Bronchial epithelial cell (primary cell): Measurements from ENCODE around the gene GPR89A. TPM values are rescaled to one million over a fixed set of nuclear protein-coding genes. Genes with fewer than 3 reads are reported as not detected.
"Not testable (repeated sequence)": the region's sequence is repeated elsewhere in the genome, so short reads cannot be mapped to it uniquely, and the experiment has no call there.

Source experiments
- DNase-seq: peaks from one replicate; pipeline ENCODE4 v3.0.0-alpha.2; 2010; ENCODE audit warnings: low read depth
- FAIRE-seq: peaks from 2 replicates; lab custom pipeline; 2011; peaks lifted over from hg19 to GRCh38; lab: Jason Lieb, UNC
- H3K27me3 ChIP-seq: 2 replicates; pipeline ENCODE4 v1.5.1; 2011; ENCODE audit warnings: low read length; ENCODE audit not compliant: control insufficient read depth, insufficient read depth
- H3K36me3 ChIP-seq: 2 replicates; pipeline ENCODE4 v1.5.1; 2011; ENCODE audit warnings: low read length; ENCODE audit not compliant: control insufficient read depth, insufficient read depth
- H3K4me3 ChIP-seq: 2 replicates; pipeline ENCODE4 v1.5.1; 2011; ENCODE audit warnings: mild to moderate bottlenecking, low read depth, low read length, control low read depth
- total RNA-seq: library from RNA; depleted of rRNA; stranded (reverse); fragments of >200 nt; gene quantifications from 2 replicates; pipeline ENCODE4 v1.2.1, GENCODE V29; 2014
- TF ChIP-seq, protein P1 (sequence below): IDR thresholded peaks from 2 replicates; pipeline ENCODE4 v1.5.1; 2011; ENCODE audit warnings: mild to moderate bottlenecking, moderate library complexity, low read length, control low read depth, inconsistent platforms; ENCODE audit not compliant: insufficient read depth, severe bottlenecking

The GPR89A gene
- total RNA-seq, 1 donor from 2014 or later = 39.5 TPM

DNA sequence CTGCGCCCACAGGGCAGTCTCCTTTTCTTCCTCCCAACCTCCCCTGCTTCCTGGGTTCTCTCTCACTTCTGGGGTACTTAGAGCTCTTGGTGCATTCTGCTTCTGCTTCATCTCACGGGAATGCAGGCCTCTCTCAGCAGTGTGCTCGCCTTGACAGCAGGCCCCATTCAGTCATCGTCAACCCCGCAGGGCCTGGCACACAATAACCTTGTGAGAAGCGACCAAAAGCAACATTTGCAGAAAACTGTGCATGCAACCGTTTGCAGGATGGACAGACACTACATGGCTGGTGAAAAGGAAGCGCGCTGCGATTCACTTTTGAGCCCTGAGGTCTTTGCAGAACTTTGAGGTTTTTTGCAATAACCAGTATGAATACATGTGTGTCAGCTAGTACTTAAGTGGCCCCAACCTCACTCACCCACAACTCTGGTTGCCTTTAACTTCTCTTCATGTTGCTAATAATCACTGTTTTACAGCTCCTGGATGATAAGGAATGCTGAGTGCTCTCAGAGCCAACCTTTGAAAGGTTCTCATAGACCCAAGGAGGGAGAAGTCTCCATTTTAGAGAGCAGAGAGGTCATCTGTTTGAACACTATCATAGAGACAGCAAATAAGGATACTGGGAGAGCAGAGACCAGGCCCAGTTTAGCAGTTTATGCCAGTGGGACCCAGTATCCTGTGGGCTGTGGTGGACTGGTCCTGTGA lies 109.0 kb downstream of the GPR89A start:
- DNase-seq = no peak
- no peaks in the 10 kb centered on the region for H3K27me3 ChIP-seq
- H3K4me3 ChIP-seq = no peak overlapping the region
- H3K36me3 ChIP-seq = no peaks in the 10 kb centered on the region
- FAIRE-seq = no peak
- TF ChIP-seq, protein P1, sequence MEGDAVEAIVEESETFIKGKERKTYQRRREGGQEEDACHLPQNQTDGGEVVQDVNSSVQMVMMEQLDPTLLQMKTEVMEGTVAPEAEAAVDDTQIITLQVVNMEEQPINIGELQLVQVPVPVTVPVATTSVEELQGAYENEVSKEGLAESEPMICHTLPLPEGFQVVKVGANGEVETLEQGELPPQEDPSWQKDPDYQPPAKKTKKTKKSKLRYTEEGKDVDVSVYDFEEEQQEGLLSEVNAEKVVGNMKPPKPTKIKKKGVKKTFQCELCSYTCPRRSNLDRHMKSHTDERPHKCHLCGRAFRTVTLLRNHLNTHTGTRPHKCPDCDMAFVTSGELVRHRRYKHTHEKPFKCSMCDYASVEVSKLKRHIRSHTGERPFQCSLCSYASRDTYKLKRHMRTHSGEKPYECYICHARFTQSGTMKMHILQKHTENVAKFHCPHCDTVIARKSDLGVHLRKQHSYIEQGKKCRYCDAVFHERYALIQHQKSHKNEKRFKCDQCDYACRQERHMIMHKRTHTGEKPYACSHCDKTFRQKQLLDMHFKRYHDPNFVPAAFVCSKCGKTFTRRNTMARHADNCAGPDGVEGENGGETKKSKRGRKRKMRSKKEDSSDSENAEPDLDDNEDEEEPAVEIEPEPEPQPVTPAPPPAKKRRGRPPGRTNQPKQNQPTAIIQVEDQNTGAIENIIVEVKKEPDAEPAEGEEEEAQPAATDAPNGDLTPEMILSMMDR = no peak

DNA sequence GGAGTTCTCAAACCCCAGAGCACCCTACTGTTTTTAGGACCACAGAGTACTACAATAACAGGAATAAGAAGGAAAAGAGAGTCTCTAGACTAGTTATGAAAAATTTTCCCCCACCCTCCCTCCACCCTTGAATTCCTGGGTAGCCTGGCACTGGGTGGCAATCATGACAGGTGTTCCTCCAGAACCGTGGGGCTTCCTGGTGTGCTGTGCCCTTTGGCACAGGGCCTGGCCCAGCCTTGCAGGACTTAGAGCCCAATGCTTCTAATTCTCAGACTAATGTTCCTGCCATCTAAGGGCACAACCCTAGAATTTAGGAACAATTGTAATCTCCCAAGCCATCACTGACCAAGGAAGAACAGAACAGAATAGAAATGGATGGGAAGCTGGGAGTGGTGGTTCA lies 110.0 kb downstream of the GPR89A start:
- TF ChIP-seq, protein P1 = no peak
- FAIRE-seq (no peak), DNase-seq (no peak)
- Histone ChIP-seq H3K27me3 (no peaks in the 10 kb centered on the region), H3K36me3 (no peaks in the 10 kb centered on the region), H3K4me3 (no peak overlapping the region)

DNA sequence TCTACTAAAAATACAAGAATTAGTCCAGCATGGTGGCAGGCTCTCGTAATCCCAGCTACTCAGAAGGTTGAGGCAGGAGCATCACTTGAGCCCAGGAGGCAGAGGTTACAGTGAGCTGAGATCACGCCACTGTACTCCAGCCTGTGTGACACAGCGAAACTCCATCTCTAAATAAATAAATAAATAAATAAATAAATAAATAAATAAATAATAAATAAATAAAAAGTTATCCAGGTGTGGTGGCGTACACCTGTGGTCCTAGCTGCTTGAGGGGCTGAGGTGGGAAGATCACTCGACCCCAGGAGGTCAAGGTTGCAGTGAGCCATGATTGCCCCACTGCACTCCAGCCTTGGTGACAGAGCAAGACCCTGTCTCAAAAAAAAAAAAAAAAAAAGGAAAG lies 110.7 kb downstream of the GPR89A start:
- not testable (repeated sequence) for H3K27me3 ChIP-seq, H3K4me3 ChIP-seq, DNase-seq, H3K36me3 ChIP-seq, FAIRE-seq

DNA sequence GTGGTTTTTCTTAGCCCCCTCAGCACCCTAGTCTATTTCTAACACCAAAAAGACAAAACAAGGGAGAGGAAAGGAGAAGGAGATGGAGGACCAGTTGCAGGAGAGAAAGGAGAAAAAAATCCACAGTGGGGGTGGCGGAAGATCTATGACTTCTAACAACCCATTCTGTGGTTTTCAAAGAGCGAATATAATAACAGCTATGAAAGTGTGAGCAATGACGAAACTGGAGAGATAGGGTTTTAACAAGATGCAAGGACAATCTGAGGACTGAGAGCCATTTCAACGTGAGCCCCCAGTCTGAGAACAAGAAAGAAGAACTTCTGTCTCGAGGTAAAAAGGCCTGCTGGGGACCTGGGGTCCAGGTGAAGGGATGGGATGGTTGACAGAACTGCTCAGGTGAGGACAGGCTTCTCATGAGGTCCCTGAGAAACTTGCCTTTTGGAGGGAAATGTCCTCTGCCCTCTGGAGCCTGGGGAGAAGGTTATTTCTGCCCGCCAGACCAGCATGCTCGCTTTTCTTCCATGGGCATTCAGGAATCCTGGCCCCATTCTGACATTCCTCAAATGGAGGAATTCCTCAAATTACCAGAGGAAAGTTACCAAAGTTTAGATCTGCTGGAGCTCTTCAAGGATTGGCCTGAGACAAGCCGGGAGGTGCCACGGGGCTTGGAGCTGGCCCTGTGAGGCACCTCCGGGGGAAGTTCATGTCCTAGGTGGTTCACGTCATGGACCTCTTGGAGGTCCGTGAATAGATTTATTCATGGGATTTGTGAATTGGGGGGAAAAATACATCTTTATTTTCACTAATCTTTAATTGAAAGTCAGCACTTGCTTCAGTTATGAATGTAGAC lies 111.7 kb downstream of the GPR89A start, which contains the start of gene CD160:
TSS of gene CD160 (plus strand) at position 270 of the 850 bp plus-strand sequence. CDS start 8,829 bp downstream, outside the sequence.
- no peak for FAIRE-seq

More for the DNA sequence above, 111.7 kb downstream of the GPR89A start, which contains the start of gene CD160:
- TF ChIP-seq, protein P1 = no peak
- no peaks in the 10 kb centered on the region for H3K27me3 ChIP-seq
- no peaks in the 10 kb centered on the region for H3K36me3 ChIP-seq
- no peak within 1 kb of the TSS for H3K4me3 ChIP-seq
- no peak for DNase-seq

Other genes with a start within 250 kb of the GPR89A start
- gene NBPF20, start 182.4 kb upstream of the GPR89A start, total RNA-seq = 2.1 and 3.2 TPM in 2 replicates
- under 0.01 and 0.26 TPM in 2 replicates for gene PDZK1, start 99.4 kb downstream of the GPR89A start, total RNA-seq
- gene CD160, start 111.5 kb downstream of the GPR89A start, total RNA-seq = not detected in 2 replicates
- gene RNF115, start 216.1 kb downstream of the GPR89A start, total RNA-seq = 8.4 and 9.0 TPM in 2 replicates
- gene POLR3C, start 216.2 kb downstream of the GPR89A start, total RNA-seq = 22.9 and 28.2 TPM in 2 replicates
- gene NUDT17, start 237.6 kb downstream of the GPR89A start, total RNA-seq = 0.53 and 1.2 TPM in 2 replicates